NCI-H2227 treated with DMSO at 0.1 percent for 48 hours (cell line): ENCODE measurements around the gene SRRD.
"Not testable (repeated sequence)": the region's sequence is repeated elsewhere in the genome, so short reads cannot be mapped to it uniquely, and the experiment has no call there.

Experiments
- DNase-seq: peaks from one replicate; lab custom pipeline; 2025; lab: John Stamatoyannopoulos, UW

The SRRD gene

GRCh38 chr22:26483439-26484359 lies at the start of gene SRRD, which contains the start of gene HPS4:
SRRD (plus strand) TSS chr22:26483877; CDS start chr22:26483891, 14 bp downstream.
HPS4 (minus strand) TSS chr22:26483783; CDS start chr22:26481762, 2,021 bp downstream.
- DNase-seq: peak; percentile 79

GRCh38 chr22:26435327-26436093 lies 48.2 kb upstream of the SRRD start:
- DNase-seq: no peak

GRCh38 chr22:26436903-26437515 lies 46.7 kb upstream of the SRRD start:
- DNase-seq: no peak

- no peak for DNase-seq
These were observed 45.8 kb upstream of the SRRD start for GRCh38 chr22:26437694-26438392.

GRCh38 chr22:26438776-26439175 lies 44.9 kb upstream of the SRRD start:
- not testable (repeated sequence) for DNase-seq

- no peak for DNase-seq
These were observed 44.1 kb upstream of the SRRD start for GRCh38 chr22:26439559-26439958.

- DNase-seq: no peak
These were observed 41.5 kb upstream of the SRRD start for GRCh38 chr22:26442086-26442756.

GRCh38 chr22:26443901-26444690 lies 39.6 kb upstream of the SRRD start:
- no peak for DNase-seq

- no peak for DNase-seq
These were observed 38.9 kb upstream of the SRRD start for GRCh38 chr22:26444777-26445176.

- no peak for DNase-seq
These were observed 38.0 kb upstream of the SRRD start for GRCh38 chr22:26445577-26446275.

- DNase-seq: no peak
These were observed 36.7 kb upstream of the SRRD start for GRCh38 chr22:26446808-26447515.

- no peak for DNase-seq
These were observed 35.9 kb upstream of the SRRD start for GRCh38 chr22:26447584-26448329.

- no peak for DNase-seq
These were observed 35.3 kb upstream of the SRRD start for GRCh38 chr22:26448334-26448733.

GRCh38 chr22:26448941-26449340 lies 34.7 kb upstream of the SRRD start:
- no peak for DNase-seq

GRCh38 chr22:26450453-26451185 lies 33.1 kb upstream of the SRRD start:
- DNase-seq: no peak

- no peak for DNase-seq
These were observed 31.3 kb upstream of the SRRD start for GRCh38 chr22:26452236-26453016.

GRCh38 chr22:26453216-26453615 lies 30.5 kb upstream of the SRRD start:
- DNase-seq: no peak
